Kidney (tissue), 22 donors: ENCODE data around the gene SMPD4. TPM values are rescaled to one million over a fixed set of nuclear protein-coding genes. Genes with fewer than 3 reads are reported as not detected.
A peak's percentile ranks its signal among the peaks of the same experiment; 100 is the strongest.
"Not testable (repeated sequence)": the region's sequence is repeated elsewhere in the genome, so short reads cannot be mapped to it uniquely, and the experiment has no call there.

Experiments
- DNase-seq, 5 donors: peaks; one replicate each; pipeline ENCODE4 v3.0.0-alpha.2; 2013 to 2020
- FAIRE-seq: peaks from 2 replicates; lab custom pipeline; 2012; peaks lifted over from hg19 to GRCh38; lab: Jason Lieb, UNC
- H3K27ac ChIP-seq, 2 donors: one replicate each; pipeline ENCODE4 v1.7.0; 2013; ENCODE audit warnings: low read depth in 2 of 2, low read length in 2 of 2, inconsistent platforms in 1 of 2
- H3K27me3 ChIP-seq: one replicate; pipeline ENCODE4 v1.7.1; 2013; ENCODE audit warnings: low read length, inconsistent platforms; ENCODE audit not compliant: control insufficient read depth, insufficient read depth
- H3K36me3 ChIP-seq, 3 donors: one replicate each; pipeline versions ENCODE4 v1.7.0 to v1.7.1; 2013; ENCODE audit warnings: low read length in 3 of 3, control low read depth in 1 of 3, inconsistent platforms in 1 of 3; ENCODE audit not compliant: insufficient read depth in 3 of 3, control insufficient read depth in 2 of 3
- H3K4me1 ChIP-seq, 3 donors: one replicate each; pipeline versions ENCODE4 v1.7.0 to v1.7.1; 2013; ENCODE audit warnings: low read length in 3 of 3, inconsistent platforms in 1 of 3, low read depth in 1 of 3; ENCODE audit not compliant: control insufficient read depth in 2 of 3, insufficient read depth in 2 of 3
- H3K4me3 ChIP-seq, 3 donors: one replicate each; pipeline versions ENCODE4 v1.7.0 to v1.8.1; 2013; ENCODE audit warnings: low read length in 3 of 3, control low read depth in 1 of 3, inconsistent platforms in 1 of 3
- H3K9ac ChIP-seq, 3 donors: one replicate each; pipeline versions ENCODE4 v1.7.0 to v1.7.1; 2013; ENCODE audit warnings: low read length in 3 of 3, control low read depth in 1 of 3, inconsistent platforms in 1 of 3
- H3K9me3 ChIP-seq, 3 donors: one replicate each; pipeline versions ENCODE4 v1.7.0 to v1.7.1; 2013; ENCODE audit warnings: low read length in 3 of 3, control low read depth in 1 of 3, inconsistent platforms in 1 of 3; ENCODE audit not compliant: control insufficient read depth in 2 of 3, insufficient read depth in 1 of 3
- CTCF ChIP-seq: IDR thresholded peaks from 3 replicates; pipeline ENCODE4 v1.5.1; 2012; ENCODE audit warnings: mild to moderate bottlenecking, moderate library complexity, borderline replicate concordance; ENCODE audit not compliant: insufficient read depth; ENCODE audit errors: extremely low read depth
- intact Hi-C: fragments of 100-400 bp; cut with DNase I; formaldehyde crosslinking; loops from one replicate; pipeline ENCODE4 v1.11.1; 2022
- long read RNA-seq, 10 donors: library from polyadenylated mRNA in 1 of 10; unstranded in 1 of 10; transcript quantifications; one replicate each; pipeline ENCODE4 v2.0.0 and lab custom pipeline, GENCODE V29; 2021 to 2026
- polyA plus RNA-seq: library from polyadenylated mRNA; stranded (reverse); fragments of 350-450 nt; fragmentation: Illumina TruSeq; extraction: RNeasy Lipid Tissue Mini Kit (QIAGEN cat#74804); gene quantifications from one replicate; pipeline ENCODE4 v1.2.3, GENCODE V29; 2014; ENCODE audit warnings: low read depth, low replicate concordance; ENCODE audit not compliant: insufficient read depth
- total RNA-seq: library from RNA; stranded (reverse); fragmentation: NEBNext Ultra II Directional; extraction: Animal tissue kit (Norgen Biotek cat#: 25700); gene quantifications from one replicate; pipeline ENCODE4 v1.2.1, GENCODE V29; 2021
- donor health status: control.
- donor health status: control.
- donor health status: control.
- donor health status: control.
- donor health status: control.
- donor health status: DM: yes; HTN: yes; CAD: no.
- donor health status: Normal renal cell carcinoma (clear cell type).

Gene SMPD4, protein sequence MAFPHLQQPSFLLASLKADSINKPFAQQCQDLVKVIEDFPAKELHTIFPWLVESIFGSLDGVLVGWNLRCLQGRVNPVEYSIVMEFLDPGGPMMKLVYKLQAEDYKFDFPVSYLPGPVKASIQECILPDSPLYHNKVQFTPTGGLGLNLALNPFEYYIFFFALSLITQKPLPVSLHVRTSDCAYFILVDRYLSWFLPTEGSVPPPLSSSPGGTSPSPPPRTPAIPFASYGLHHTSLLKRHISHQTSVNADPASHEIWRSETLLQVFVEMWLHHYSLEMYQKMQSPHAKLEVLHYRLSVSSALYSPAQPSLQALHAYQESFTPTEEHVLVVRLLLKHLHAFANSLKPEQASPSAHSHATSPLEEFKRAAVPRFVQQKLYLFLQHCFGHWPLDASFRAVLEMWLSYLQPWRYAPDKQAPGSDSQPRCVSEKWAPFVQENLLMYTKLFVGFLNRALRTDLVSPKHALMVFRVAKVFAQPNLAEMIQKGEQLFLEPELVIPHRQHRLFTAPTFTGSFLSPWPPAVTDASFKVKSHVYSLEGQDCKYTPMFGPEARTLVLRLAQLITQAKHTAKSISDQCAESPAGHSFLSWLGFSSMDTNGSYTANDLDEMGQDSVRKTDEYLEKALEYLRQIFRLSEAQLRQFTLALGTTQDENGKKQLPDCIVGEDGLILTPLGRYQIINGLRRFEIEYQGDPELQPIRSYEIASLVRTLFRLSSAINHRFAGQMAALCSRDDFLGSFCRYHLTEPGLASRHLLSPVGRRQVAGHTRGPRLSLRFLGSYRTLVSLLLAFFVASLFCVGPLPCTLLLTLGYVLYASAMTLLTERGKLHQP
- total RNA-seq = 41.1 TPM
- polyA plus RNA-seq = 21.6 TPM
- long read RNA-seq, donor 1, full-length matches to known transcripts = 4 of 9 reads
- long read RNA-seq, donor 1, partial matches to known transcripts = 5 of 9 reads
- long read RNA-seq, donor 1, other reads (novel, unspliced or antisense) = 0 of 9 reads
- long read RNA-seq, donor 2, full-length matches to known transcripts = 5 of 18 reads
- long read RNA-seq, donor 2, partial matches to known transcripts = 13 of 18 reads
- long read RNA-seq, donor 2, other reads (novel, unspliced or antisense) = 0 of 18 reads
- long read RNA-seq, donor 3, full-length matches to known transcripts = 2 of 2 reads
- long read RNA-seq, donor 3, partial matches to known transcripts = 0 of 2 reads
- long read RNA-seq, donor 3, other reads (novel, unspliced or antisense) = 0 of 2 reads
- long read RNA-seq, donor 4, full-length matches to known transcripts = 4 of 13 reads
- long read RNA-seq, donor 4, partial matches to known transcripts = 9 of 13 reads
- long read RNA-seq, donor 4, other reads (novel, unspliced or antisense) = 0 of 13 reads
- long read RNA-seq, donor 5 = 0 reads
- long read RNA-seq, donor 6, partial matches to known transcripts = 7 of 7 reads
- long read RNA-seq, donor 6, other reads (novel, unspliced or antisense) = 0 of 7 reads
- long read RNA-seq, donor 7, full-length matches to known transcripts = 5 of 32 reads
- long read RNA-seq, donor 7, partial matches to known transcripts = 13 of 32 reads
- long read RNA-seq, donor 7, other reads (novel, unspliced or antisense) = 14 of 32 reads
- long read RNA-seq, donor 8 = 0 reads
- long read RNA-seq, donor 9, full-length matches to known transcripts = 1 of 1 reads
- long read RNA-seq, donor 9, partial matches to known transcripts = 0 of 1 reads
- long read RNA-seq, donor 9, other reads (novel, unspliced or antisense) = 0 of 1 reads
- long read RNA-seq, donor 10, partial matches to known transcripts = 7 of 8 reads
- long read RNA-seq, donor 10, other reads (novel, unspliced or antisense) = 0 of 8 reads

GRCh38 chr2:130181325-130181879, at the start of gene SMPD4:
Gene SMPD4 (minus strand): TSS chr2:130181602. CDS start chr2:130176592, 5,010 bp downstream.
- H3K4me1 ChIP-seq = peaks cover 0 to 12% (median 0%) of the 10 kb centered on the region in 3 donors
- peak; percentile 98 to 99 (median 99) for DNase-seq
- H3K9ac ChIP-seq = peak within 1 kb of the TSS; percentile 35 to 84 (median 78)
- no peaks in the 10 kb centered on the region for H3K9me3 ChIP-seq
- TF ChIP-seq CTCF = no peak
- H3K36me3 ChIP-seq = no peaks in the 10 kb centered on the region
- no peak for FAIRE-seq
- peak within 1 kb of the TSS; percentile 65 to 82 for H3K27ac ChIP-seq
- H3K27me3 ChIP-seq = no peaks in the 10 kb centered on the region
- intact Hi-C loops = loop anchor here (10.0 kb wide), 2 partner anchors 153 to 1303 kb away; no protein-coding TSS in a partner anchor
- H3K4me3 ChIP-seq = peak within 1 kb of the TSS; percentile 86 to 91 (median 88)

DNA sequence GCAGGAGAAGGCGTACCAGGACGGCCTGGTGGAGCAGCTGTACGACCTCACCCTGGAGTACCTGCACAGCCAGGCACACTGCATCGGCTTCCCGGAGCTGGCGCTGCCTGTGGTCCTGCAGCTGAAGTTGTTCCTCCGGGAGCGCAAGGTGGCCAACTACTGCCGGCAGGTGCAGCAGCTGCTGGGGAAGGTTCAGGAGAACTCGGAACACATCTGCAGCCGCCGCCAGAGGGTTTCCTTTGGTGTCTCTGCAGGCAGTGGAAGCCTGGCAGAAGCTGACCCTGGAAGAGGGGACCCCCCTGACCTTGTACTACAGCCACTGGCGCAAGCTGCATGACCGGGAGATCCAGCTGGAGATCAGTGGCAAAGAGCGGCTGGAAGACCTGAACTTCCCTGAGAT, 49.5 kb upstream of the SMPD4 start:
- H3K36me3 ChIP-seq, H3K9me3 ChIP-seq, FAIRE-seq, DNase-seq, H3K4me1 ChIP-seq, H3K4me3 ChIP-seq, intact Hi-C loops, H3K27me3 ChIP-seq, H3K9ac ChIP-seq, H3K27ac ChIP-seq: not testable (repeated sequence)

- H3K36me3 ChIP-seq, H3K9ac ChIP-seq, H3K27ac ChIP-seq, intact Hi-C loops, H3K4me1 ChIP-seq, FAIRE-seq, H3K4me3 ChIP-seq, H3K9me3 ChIP-seq, H3K27me3 ChIP-seq, DNase-seq: not testable (repeated sequence)
These were observed 49.0 kb upstream of the SMPD4 start for GRCh38 chr2:130230376-130230775.

DNA sequence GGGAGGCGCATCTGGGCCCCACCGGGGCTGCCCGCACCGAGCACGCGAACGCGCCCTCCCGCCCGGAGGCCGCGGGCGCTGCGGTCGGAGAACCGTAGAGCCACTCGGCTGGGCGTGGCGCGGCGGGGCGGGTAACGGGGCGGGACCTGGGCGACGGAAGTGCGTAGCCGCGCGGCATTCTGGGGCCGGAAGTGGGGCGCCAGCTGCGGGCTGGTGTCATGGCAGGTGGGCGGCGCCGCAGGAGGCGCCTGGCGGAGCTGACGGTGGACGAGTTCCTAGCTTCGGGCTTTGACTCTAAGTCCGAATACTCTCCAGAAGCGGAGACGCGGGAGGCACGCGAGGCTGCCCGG, 47.7 kb upstream of the SMPD4 start:
- H3K27ac ChIP-seq, H3K27me3 ChIP-seq, intact Hi-C loops, FAIRE-seq, H3K4me1 ChIP-seq, H3K4me3 ChIP-seq, H3K36me3 ChIP-seq, H3K9ac ChIP-seq, H3K9me3 ChIP-seq: not testable (repeated sequence)
- DNase-seq = peak; percentile 41 to 78 (median 64)

DNA sequence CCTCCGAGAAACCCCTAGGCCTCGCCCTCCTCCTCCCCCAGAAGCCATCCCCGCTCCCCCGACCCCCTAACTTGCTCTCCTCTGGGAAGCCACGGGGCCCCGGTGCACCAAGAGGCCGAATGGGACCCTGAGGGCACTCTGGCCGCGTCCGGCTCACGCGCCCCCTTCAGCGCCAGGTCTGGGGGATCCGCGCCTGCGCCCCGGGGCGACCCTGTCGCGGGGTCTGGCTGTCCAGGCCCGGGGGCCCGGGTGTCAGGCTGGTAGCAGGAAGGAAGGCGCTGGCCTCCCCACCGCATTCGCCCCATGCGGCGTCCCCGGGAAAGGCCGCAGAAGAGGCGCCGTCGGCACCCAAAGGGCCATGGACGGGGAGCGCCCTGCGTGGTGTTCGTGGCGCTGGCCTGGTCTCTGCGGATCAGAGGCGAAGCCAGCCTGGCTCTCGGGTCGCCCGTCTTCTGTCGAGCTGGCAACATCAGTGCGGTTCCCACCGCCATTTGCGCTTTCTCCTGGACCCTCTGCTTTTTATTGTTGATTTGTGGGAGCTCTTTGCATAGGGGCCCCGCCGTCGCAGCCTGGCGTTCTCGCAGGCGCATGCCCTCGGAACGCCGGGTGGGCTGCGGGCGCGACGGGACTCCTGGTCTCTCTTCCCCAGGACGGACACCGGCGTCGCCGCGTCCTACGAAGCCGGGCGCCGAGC, 47.2 kb upstream of the SMPD4 start:
- H3K4me1 ChIP-seq, intact Hi-C loops, H3K27me3 ChIP-seq, DNase-seq, H3K27ac ChIP-seq, H3K9ac ChIP-seq, H3K4me3 ChIP-seq, FAIRE-seq, H3K36me3 ChIP-seq, H3K9me3 ChIP-seq: not testable (repeated sequence)

DNA sequence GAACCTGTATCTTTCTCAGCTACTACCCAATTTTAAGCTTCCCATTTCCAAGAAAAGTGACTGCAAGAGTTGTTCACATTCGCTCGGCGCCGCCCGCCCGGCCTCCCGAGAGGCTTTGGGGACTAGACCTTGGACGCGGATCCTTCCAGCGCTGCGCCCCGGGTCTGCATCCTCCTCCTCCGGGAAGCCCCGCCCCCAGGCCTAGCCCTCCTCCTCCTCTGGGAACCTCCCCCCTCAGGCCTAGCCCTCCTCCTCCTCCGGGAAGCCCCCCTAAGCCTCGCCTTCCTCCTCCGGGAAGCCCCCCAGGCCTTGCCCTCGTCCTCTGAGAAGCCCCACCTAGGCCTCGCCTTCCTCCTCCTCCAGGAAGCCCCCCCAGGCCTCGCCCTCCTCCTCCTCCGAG, 46.6 kb upstream of the SMPD4 start:
- H3K27me3 ChIP-seq, H3K36me3 ChIP-seq, FAIRE-seq, H3K9me3 ChIP-seq, intact Hi-C loops, H3K9ac ChIP-seq, DNase-seq, H3K4me3 ChIP-seq, H3K4me1 ChIP-seq, H3K27ac ChIP-seq: not testable (repeated sequence)
